Testis (tissue), 2 donors: ENCODE measurements around the gene IFNK.

Experiments
- CTCF ChIP-seq, 3 experiments: fragments of 450-650 bp in 2 of 3; fragments of 200-600 bp in 1 of 3; sonication (generic) in 1 of 3; IDR thresholded peaks; one replicate each; pipeline ENCODE4 v1.5.1; 2016 to 2019; ENCODE audit warnings: antibody characterized with exemption in 3 of 3, mild to moderate bottlenecking in 2 of 3, moderate library complexity in 1 of 3
- POLR2A ChIP-seq: fragments of 450-650 bp; IDR thresholded peaks from one replicate; pipeline ENCODE4 v1.6.1; 2017; ENCODE audit warnings: antibody characterized with exemption, mild to moderate bottlenecking, moderate library complexity

- no peak for TF ChIP-seq CTCF (IDR thresholded peaks at IDR 0.05)
- TF ChIP-seq POLR2A: no peak
Measured at GRCh38 chr9:27564670-27565069, 40.6 kb downstream of the IFNK start.
